WTC11 (cell line): ENCODE results near the gene NRXN3. TPM values are rescaled to one million over a fixed set of nuclear protein-coding genes. Genes with fewer than 3 reads are reported as not detected.

Source experiments
- ATAC-seq: fragments of 200-7000 bp; cut with Tn5 transposase; 2 replicates; pipeline ENCODE4 v1.10.0; 2021; ENCODE audit warnings: mild to moderate bottlenecking, moderate library complexity
- CTCF ChIA-PET: fragments of 300-600 bp; sonication (Branson Sonifier 250); formaldehyde crosslinking; loops from one replicate; lab custom pipeline; 2021; ENCODE audit warnings: antibody characterized with exemption; lab: Charles Lee
- POLR2A ChIA-PET: fragments of 350-600 bp; sonication (Branson Sonifier 250); formaldehyde crosslinking; loops from one replicate; lab custom pipeline; 2021; ENCODE audit warnings: antibody characterized with exemption; lab: Charles Lee
- DNase-seq: peaks from one replicate; pipeline ENCODE4 v3.0.0; 2021; ENCODE audit warnings: low spot score
- H3K27ac Mint-ChIP-seq: 2 replicates; pipeline ENCODE4 v1.8.0; 2021; ENCODE audit warnings: mixed read lengths
- H3K27me3 Mint-ChIP-seq: 2 replicates; pipeline ENCODE4 v1.8.0; 2021; ENCODE audit warnings: low read depth, mild to moderate bottlenecking, moderate library complexity, mixed read lengths
- H3K36me3 Mint-ChIP-seq: 2 replicates; pipeline ENCODE4 v1.8.0; 2021; ENCODE audit warnings: mixed read lengths
- H3K4me1 Mint-ChIP-seq: 2 replicates; pipeline ENCODE4 v1.8.0; 2022; ENCODE audit warnings: mixed read lengths
- H3K4me3 Mint-ChIP-seq: 2 replicates; pipeline ENCODE4 v1.8.0; 2021; ENCODE audit warnings: mild to moderate bottlenecking, moderate library complexity, mixed read lengths
- H3K9me3 Mint-ChIP-seq: 2 replicates; pipeline ENCODE4 v1.8.0; 2021; ENCODE audit warnings: mixed read lengths
- ARID4B ChIP-seq: sonication (generic); formaldehyde crosslinking; IDR thresholded peaks from 2 replicates; pipeline ENCODE4 v1.8.0; 2023; ENCODE audit warnings: missing genetic modification reagents, mild to moderate bottlenecking, borderline replicate concordance
- ATF1 ChIP-seq: sonication (generic); formaldehyde crosslinking; IDR thresholded peaks from 2 replicates; pipeline ENCODE4 v1.8.1; 2023; ENCODE audit warnings: mild to moderate bottlenecking, moderate library complexity, missing genetic modification reagents
- CREM ChIP-seq: sonication (generic); formaldehyde crosslinking; IDR thresholded peaks from 2 replicates; pipeline ENCODE4 v1.8.1; 2022; ENCODE audit warnings: mild to moderate bottlenecking, missing genetic modification reagents, moderate library complexity
- ETV6 ChIP-seq: sonication (generic); formaldehyde crosslinking; IDR thresholded peaks from 2 replicates; pipeline ENCODE4 v1.8.1; 2022; ENCODE audit warnings: mild to moderate bottlenecking, missing genetic modification reagents
- FOXJ3 ChIP-seq: sonication (generic); formaldehyde crosslinking; IDR thresholded peaks from 2 replicates; pipeline ENCODE4 v1.9.0; 2021; ENCODE audit warnings: missing genetic modification reagents, mild to moderate bottlenecking, borderline replicate concordance
- KAT7 ChIP-seq: sonication (generic); formaldehyde crosslinking; IDR thresholded peaks from 2 replicates; pipeline ENCODE4 v1.8.1; 2023; ENCODE audit warnings: missing genetic modification reagents, mild to moderate bottlenecking, borderline replicate concordance
- NR3C1 ChIP-seq: sonication (generic); formaldehyde crosslinking; conservative IDR thresholded peaks from 2 replicates; pipeline ENCODE4 v1.8.1; 2023; ENCODE audit warnings: low read depth, mild to moderate bottlenecking, missing genetic modification reagents
- PRRX2 ChIP-seq: fragments of 250-450 bp; sonication (Bioruptor Pico); IDR thresholded peaks from 2 replicates; pipeline ENCODE4 v1.8.0; 2021; ENCODE audit warnings: mild to moderate bottlenecking
- ZNF232 ChIP-seq: sonication (generic); formaldehyde crosslinking; IDR thresholded peaks from 2 replicates; pipeline ENCODE4 v1.8.0; 2022; ENCODE audit warnings: mild to moderate bottlenecking, missing genetic modification reagents
- ZNF512 ChIP-seq: sonication (generic); formaldehyde crosslinking; IDR thresholded peaks from 2 replicates; pipeline ENCODE4 v1.8.1; 2022; ENCODE audit warnings: missing genetic modification reagents, borderline replicate concordance
- total RNA-seq: library from RNA; stranded (reverse); gene quantifications from 3 replicates; pipeline ENCODE4 v1.2.3, GENCODE V29; 2021
- TF ChIP-seq, protein P1 (sequence below): sonication (generic); formaldehyde crosslinking; IDR thresholded peaks from 2 replicates; pipeline ENCODE4 v1.8.1; 2023; ENCODE audit warnings: mild to moderate bottlenecking, missing genetic modification reagents, borderline replicate concordance
- TF ChIP-seq, protein P2 (sequence below): fragments of 250-450 bp; sonication (Bioruptor Pico); IDR thresholded peaks from 2 replicates; pipeline ENCODE4 v1.9.0; 2021; ENCODE audit warnings: mild to moderate bottlenecking, borderline replicate concordance
- TF ChIP-seq, protein P3 (sequence below): fragments of 250-450 bp; sonication (Bioruptor Pico); IDR thresholded peaks from 2 replicates; pipeline ENCODE4 v2.1.2; 2022; ENCODE audit warnings: mild to moderate bottlenecking, moderate library complexity
- TF ChIP-seq, protein P4 (sequence below): sonication (generic); formaldehyde crosslinking; IDR thresholded peaks from 2 replicates; pipeline ENCODE4 v1.8.0; 2022; ENCODE audit warnings: mild to moderate bottlenecking, missing genetic modification reagents

The NRXN3 gene
- total RNA-seq, 1 experiment from 2014 or later = 3.0 TPM

DNA sequence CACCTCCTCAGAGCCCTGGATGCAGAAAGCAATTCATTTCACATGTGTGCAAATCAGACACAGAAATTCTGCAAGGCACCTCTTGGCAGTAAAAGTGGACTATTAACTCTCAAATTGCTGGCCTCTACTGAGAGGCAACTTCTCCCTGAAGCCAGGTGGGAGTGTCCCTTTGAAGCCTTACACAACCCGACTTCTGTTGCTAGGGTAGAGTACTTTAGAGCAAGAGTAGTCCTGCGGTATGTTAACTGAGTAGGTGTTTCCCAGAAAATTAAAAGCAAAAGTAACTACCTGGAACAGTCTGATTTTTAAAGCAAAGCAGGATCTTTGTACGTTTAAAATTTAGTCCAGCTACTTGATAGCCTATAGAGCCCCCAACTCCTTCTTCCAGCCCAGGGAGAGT, 1557.7 kb downstream of the NRXN3 start:
- TF ChIP-seq ATF1 (CRISPR knock-in tag) = no peak
- TF ChIP-seq CREM (CRISPR knock-in tag) = no peak
- no peak for TF ChIP-seq FOXJ3 (CRISPR knock-in tag)
- TF ChIP-seq, protein P1, sequence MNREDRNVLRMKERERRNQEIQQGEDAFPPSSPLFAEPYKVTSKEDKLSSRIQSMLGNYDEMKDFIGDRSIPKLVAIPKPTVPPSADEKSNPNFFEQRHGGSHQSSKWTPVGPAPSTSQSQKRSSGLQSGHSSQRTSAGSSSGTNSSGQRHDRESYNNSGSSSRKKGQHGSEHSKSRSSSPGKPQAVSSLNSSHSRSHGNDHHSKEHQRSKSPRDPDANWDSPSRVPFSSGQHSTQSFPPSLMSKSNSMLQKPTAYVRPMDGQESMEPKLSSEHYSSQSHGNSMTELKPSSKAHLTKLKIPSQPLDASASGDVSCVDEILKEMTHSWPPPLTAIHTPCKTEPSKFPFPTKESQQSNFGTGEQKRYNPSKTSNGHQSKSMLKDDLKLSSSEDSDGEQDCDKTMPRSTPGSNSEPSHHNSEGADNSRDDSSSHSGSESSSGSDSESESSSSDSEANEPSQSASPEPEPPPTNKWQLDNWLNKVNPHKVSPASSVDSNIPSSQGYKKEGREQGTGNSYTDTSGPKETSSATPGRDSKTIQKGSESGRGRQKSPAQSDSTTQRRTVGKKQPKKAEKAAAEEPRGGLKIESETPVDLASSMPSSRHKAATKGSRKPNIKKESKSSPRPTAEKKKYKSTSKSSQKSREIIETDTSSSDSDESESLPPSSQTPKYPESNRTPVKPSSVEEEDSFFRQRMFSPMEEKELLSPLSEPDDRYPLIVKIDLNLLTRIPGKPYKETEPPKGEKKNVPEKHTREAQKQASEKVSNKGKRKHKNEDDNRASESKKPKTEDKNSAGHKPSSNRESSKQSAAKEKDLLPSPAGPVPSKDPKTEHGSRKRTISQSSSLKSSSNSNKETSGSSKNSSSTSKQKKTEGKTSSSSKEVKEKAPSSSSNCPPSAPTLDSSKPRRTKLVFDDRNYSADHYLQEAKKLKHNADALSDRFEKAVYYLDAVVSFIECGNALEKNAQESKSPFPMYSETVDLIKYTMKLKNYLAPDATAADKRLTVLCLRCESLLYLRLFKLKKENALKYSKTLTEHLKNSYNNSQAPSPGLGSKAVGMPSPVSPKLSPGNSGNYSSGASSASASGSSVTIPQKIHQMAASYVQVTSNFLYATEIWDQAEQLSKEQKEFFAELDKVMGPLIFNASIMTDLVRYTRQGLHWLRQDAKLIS (CRISPR knock-in tag) = no peak
- TF ChIP-seq, protein P2, sequence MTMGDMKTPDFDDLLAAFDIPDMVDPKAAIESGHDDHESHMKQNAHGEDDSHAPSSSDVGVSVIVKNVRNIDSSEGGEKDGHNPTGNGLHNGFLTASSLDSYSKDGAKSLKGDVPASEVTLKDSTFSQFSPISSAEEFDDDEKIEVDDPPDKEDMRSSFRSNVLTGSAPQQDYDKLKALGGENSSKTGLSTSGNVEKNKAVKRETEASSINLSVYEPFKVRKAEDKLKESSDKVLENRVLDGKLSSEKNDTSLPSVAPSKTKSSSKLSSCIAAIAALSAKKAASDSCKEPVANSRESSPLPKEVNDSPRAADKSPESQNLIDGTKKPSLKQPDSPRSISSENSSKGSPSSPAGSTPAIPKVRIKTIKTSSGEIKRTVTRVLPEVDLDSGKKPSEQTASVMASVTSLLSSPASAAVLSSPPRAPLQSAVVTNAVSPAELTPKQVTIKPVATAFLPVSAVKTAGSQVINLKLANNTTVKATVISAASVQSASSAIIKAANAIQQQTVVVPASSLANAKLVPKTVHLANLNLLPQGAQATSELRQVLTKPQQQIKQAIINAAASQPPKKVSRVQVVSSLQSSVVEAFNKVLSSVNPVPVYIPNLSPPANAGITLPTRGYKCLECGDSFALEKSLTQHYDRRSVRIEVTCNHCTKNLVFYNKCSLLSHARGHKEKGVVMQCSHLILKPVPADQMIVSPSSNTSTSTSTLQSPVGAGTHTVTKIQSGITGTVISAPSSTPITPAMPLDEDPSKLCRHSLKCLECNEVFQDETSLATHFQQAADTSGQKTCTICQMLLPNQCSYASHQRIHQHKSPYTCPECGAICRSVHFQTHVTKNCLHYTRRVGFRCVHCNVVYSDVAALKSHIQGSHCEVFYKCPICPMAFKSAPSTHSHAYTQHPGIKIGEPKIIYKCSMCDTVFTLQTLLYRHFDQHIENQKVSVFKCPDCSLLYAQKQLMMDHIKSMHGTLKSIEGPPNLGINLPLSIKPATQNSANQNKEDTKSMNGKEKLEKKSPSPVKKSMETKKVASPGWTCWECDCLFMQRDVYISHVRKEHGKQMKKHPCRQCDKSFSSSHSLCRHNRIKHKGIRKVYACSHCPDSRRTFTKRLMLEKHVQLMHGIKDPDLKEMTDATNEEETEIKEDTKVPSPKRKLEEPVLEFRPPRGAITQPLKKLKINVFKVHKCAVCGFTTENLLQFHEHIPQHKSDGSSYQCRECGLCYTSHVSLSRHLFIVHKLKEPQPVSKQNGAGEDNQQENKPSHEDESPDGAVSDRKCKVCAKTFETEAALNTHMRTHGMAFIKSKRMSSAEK (CRISPR knock-in tag) = no peak
- TF ChIP-seq, protein P3, sequence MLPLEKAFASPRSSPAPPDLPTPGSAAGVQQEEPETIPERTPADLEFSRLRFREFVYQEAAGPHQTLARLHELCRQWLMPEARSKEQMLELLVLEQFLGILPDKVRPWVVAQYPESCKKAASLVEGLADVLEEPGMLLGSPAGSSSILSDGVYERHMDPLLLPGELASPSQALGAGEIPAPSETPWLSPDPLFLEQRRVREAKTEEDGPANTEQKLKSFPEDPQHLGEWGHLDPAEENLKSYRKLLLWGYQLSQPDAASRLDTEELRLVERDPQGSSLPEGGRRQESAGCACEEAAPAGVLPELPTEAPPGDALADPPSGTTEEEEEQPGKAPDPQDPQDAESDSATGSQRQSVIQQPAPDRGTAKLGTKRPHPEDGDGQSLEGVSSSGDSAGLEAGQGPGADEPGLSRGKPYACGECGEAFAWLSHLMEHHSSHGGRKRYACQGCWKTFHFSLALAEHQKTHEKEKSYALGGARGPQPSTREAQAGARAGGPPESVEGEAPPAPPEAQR (CRISPR knock-in tag) = no peak
- TF ChIP-seq NR3C1 (CRISPR knock-in tag) = no peak
- no peak for TF ChIP-seq ZNF512 (CRISPR knock-in tag)
- TF ChIP-seq ETV6 = no peak
- no peak for TF ChIP-seq ZNF232 (CRISPR knock-in tag)
- TF ChIP-seq, protein P4, sequence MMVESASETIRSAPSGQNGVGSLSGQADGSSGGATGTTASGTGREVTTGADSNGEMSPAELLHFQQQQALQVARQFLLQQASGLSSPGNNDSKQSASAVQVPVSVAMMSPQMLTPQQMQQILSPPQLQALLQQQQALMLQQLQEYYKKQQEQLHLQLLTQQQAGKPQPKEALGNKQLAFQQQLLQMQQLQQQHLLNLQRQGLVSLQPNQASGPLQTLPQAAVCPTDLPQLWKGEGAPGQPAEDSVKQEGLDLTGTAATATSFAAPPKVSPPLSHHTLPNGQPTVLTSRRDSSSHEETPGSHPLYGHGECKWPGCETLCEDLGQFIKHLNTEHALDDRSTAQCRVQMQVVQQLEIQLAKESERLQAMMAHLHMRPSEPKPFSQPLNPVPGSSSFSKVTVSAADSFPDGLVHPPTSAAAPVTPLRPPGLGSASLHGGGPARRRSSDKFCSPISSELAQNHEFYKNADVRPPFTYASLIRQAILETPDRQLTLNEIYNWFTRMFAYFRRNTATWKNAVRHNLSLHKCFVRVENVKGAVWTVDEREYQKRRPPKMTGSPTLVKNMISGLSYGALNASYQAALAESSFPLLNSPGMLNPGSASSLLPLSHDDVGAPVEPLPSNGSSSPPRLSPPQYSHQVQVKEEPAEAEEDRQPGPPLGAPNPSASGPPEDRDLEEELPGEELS (CRISPR knock-in tag) = no peak
- TF ChIP-seq KAT7 (CRISPR knock-in tag) = no peak
- no peak for TF ChIP-seq ARID4B
- no peak for TF ChIP-seq PRRX2 (CRISPR knock-in tag)
- CTCF ChIA-PET = no interaction called here
- no peak overlapping the region for H3K27ac Mint-ChIP-seq

More for the DNA sequence above, 1557.7 kb downstream of the NRXN3 start:
- H3K36me3 Mint-ChIP-seq = no peaks in the 10 kb centered on the region
- ATAC-seq = no peak
- H3K4me3 Mint-ChIP-seq = no peak overlapping the region
- POLR2A ChIA-PET = no interaction called here
- H3K4me1 Mint-ChIP-seq = peaks cover 10% of the 10 kb centered on the region
- DNase-seq = no peak
- no peaks in the 10 kb centered on the region; the same call in 1 of the 2 replicates for H3K27me3 Mint-ChIP-seq
- peaks cover 16% of the 10 kb centered on the region; the same call in 1 of the 2 replicates for H3K9me3 Mint-ChIP-seq
